Cardiac fibroblast (primary cell): ENCODE measurements around the gene CEBPG.

ENCODE experiments used
- DNase-seq, 2 donors: peaks; one replicate each; pipeline versions ENCODE4 v3.0.0 to v3.0.0-alpha.2; 2010; ENCODE audit warnings: low read depth in 2 of 2
- H3K4me3 ChIP-seq, 2 donors: replicated peaks in 1 of 2; 1 replicate in 1 of 2; 2 replicates in 1 of 2; pipeline ENCODE4 v1.5.1; 2011; ENCODE audit warnings: low read depth in 2 of 2, low read length in 2 of 2, mild to moderate bottlenecking in 2 of 2, moderate library complexity in 1 of 2
- CTCF ChIP-seq: IDR thresholded peaks from one replicate; pipeline ENCODE4 v1.5.1; 2011; ENCODE audit warnings: low read depth, mild to moderate bottlenecking, low read length, inconsistent platforms

CEBPG gene

GRCh38 chr19:33392341-33393285, 19.1 kb downstream of the CEBPG start:
- no peak for DNase-seq
- no peak for TF ChIP-seq CTCF
- H3K4me3 ChIP-seq = no peak overlapping the region

- no peak for DNase-seq
- TF ChIP-seq CTCF = no peak
- no peak overlapping the region for H3K4me3 ChIP-seq
These were observed 19.9 kb downstream of the CEBPG start for GRCh38 chr19:33393286-33394005.

- DNase-seq = peak; percentile 75 to 82
- TF ChIP-seq CTCF = no peak
- no peak overlapping the region for H3K4me3 ChIP-seq
These were observed 20.7 kb downstream of the CEBPG start for GRCh38 chr19:33394006-33394722.

- TF ChIP-seq CTCF = no peak
- DNase-seq = no peak
- H3K4me3 ChIP-seq = no peak overlapping the region
These were observed 21.4 kb downstream of the CEBPG start for GRCh38 chr19:33394723-33395560.

GRCh38 chr19:33395561-33396550, 22.3 kb downstream of the CEBPG start:
- peak; percentile 67 to 76 for DNase-seq
- no peak overlapping the region for H3K4me3 ChIP-seq
- no peak for TF ChIP-seq CTCF
